ENCODE measurements around the gene MYH14. TPM values are rescaled to one million over a fixed set of nuclear protein-coding genes. Genes with fewer than 3 reads are reported as not detected.
A peak's percentile ranks its signal among the peaks of the same experiment; 100 is the strongest.

Gene MYH14
- total and polyA plus RNA-seq, 2 of the 13 experiments (the other 11 are each of a cell fraction or from before 2014, with no cell fraction given): 5.5 to 5.8 TPM

DNA sequence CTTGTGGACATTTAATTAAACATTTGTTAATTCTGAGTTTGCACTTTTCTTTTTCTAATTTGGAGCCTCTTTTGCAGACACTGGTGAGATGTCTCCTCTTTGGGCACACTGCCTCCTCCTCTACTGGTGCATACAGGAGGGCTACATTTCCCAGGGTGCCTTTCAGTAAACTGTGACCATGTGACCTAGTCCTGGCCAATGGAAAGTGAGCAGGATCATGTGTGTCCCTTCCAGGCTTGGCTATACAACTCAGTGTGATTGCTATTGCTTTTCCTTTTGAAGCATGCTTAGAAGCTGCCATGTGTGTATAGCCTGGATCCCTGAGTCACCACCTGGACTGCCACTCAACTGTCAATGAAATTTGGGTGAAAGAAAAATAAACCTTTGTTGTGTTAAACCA, 44.8 kb upstream of the MYH14 start:
- H4K20me1 ChIP-seq (ENCODE audit: insufficient read depth, low read length): no peaks in the 10 kb centered on the region
- no peak for FAIRE-seq
- intact Hi-C loops (cut with micrococcal nuclease; ENCODE audit: unreplicated experiment): no loop called here

DNA sequence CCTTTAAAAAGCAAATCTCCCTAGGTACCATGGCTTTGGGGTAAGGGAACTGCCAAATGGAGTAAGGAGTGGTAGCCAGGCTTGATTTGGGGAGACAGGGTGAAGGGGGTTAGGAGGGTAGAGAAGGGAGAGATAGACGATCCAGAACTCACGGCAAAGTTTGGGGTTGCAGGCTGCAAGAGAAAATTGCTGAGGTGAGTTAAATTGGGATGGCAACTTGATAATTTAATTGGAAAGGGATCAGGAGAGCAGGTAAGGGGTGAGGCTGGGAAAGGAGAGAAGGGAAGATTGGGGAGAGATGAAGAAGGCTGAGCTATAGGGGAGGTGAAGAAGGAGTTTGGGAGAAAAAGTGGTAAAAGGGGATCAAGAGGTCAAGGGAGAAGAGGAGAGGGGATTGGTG, 44.3 kb upstream of the MYH14 start:
- ATAC-seq: no peak
- no peak overlapping the region for H2AFZ ChIP-seq (ENCODE audit: low read length)
- no TSS peak for BruUV-seq (replicated peaks)
- no peak overlapping the region for H3K4me2 ChIP-seq (ENCODE audit: low read depth, low read length)
- DNase-seq (ENCODE audit: low spot score): no peak
- FAIRE-seq: no peak
- intact Hi-C loops (cut with micrococcal nuclease; ENCODE audit: unreplicated experiment) (no loop called here), in situ Hi-C loops (cut with HindIII; ENCODE audit: extremely low pct_ligation_motif_present, low pct_unique_long_range_greater_than_20kb) (loop anchor here (5.0 kb wide), 1 partner anchor 98 kb away; no protein-coding TSS in a partner anchor)
- no peaks in the 10 kb centered on the region for H4K20me1 ChIP-seq (ENCODE audit: insufficient read depth, low read length)
- H3K36me3 ChIP-seq (replicated peaks in 1 of 2; ENCODE audit: control insufficient read depth in 1 of 2, insufficient read depth in 2 of 2, low read length in 2 of 2): no peaks in the 10 kb centered on the region
- no peak overlapping the region for H3K4me3 ChIP-seq (replicated peaks in 1 of 3; ENCODE audit: insufficient read depth in 1 of 3, low read depth in 2 of 3, low read length in 3 of 3)
- no peak for TF ChIP-seq ZNF124 (CRISPR knock-in tag; IDR thresholded peaks at IDR 0.05)
- TF ChIP-seq MAFK (conservative IDR thresholded peaks at IDR 0.05 in 1 of 2, IDR thresholded peaks at IDR 0.05 in 1 of 2; ENCODE audit: low read length in 2 of 2): peak in 1 of 2 experiments; percentile 37; a peak in 3 of 4 replicates
- H3K79me2 ChIP-seq (ENCODE audit: insufficient read depth, low read length): no peaks in the 10 kb centered on the region
- no peak overlapping the region for H3K27ac ChIP-seq (ENCODE audit: extremely low read length, insufficient read depth, low read length)
- ChIA-PET POLR2A (no interaction called here), CTCF (ENCODE audit: low intra/inter-chr PET ratio, low total read pairs) (no interaction called here)
- H3K9ac ChIP-seq (ENCODE audit: insufficient read depth, low read depth, low read length): no peak overlapping the region
- H3K4me1 ChIP-seq (ENCODE audit: insufficient read depth, low read length): no peaks in the 10 kb centered on the region
- H3K27me3 ChIP-seq (ENCODE audit: control insufficient read depth in 1 of 2, insufficient read depth in 2 of 2, low read length in 2 of 2): peaks cover 1 to 8% of the 10 kb centered on the region in 2 experiments; a peak in 2 of 5 replicates
- H3K9me3 ChIP-seq (ENCODE audit: low read length): no peaks in the 10 kb centered on the region; the same call in 1 of the 2 replicates
- 29% methylated on average over 2 of the region's 2 CpGs for WGBS (ENCODE audit: low lambda C conversion rate)

More for the DNA sequence above, 44.8 kb upstream of the MYH14 start:
- no TSS peak for BruUV-seq (replicated peaks)
- no peaks in the 10 kb centered on the region for H3K36me3 ChIP-seq (replicated peaks in 1 of 2; ENCODE audit: control insufficient read depth in 1 of 2, insufficient read depth in 2 of 2, low read length in 2 of 2)
- POLR2A ChIA-PET: no interaction called here
- no peak overlapping the region for H3K9ac ChIP-seq (ENCODE audit: insufficient read depth, low read depth, low read length)
- no peaks in the 10 kb centered on the region for H3K4me1 ChIP-seq (ENCODE audit: insufficient read depth, low read length)
- no peak overlapping the region for H3K27ac ChIP-seq (ENCODE audit: extremely low read length, insufficient read depth, low read length)
- H3K4me2 ChIP-seq (ENCODE audit: low read depth, low read length): no peak overlapping the region
- H2AFZ ChIP-seq (ENCODE audit: low read length): no peak overlapping the region
- no peak for ATAC-seq
- peaks cover 1 to 8% of the 10 kb centered on the region in 2 experiments; a peak in 2 of 5 replicates for H3K27me3 ChIP-seq (ENCODE audit: control insufficient read depth in 1 of 2, insufficient read depth in 2 of 2, low read length in 2 of 2)
- DNase-seq (ENCODE audit: low spot score): no peak
- H3K79me2 ChIP-seq (ENCODE audit: insufficient read depth, low read length): no peaks in the 10 kb centered on the region
- TF ChIP-seq, protein P1, sequence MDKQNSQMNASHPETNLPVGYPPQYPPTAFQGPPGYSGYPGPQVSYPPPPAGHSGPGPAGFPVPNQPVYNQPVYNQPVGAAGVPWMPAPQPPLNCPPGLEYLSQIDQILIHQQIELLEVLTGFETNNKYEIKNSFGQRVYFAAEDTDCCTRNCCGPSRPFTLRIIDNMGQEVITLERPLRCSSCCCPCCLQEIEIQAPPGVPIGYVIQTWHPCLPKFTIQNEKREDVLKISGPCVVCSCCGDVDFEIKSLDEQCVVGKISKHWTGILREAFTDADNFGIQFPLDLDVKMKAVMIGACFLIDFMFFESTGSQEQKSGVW (CRISPR knock-in tag; IDR thresholded peaks at IDR 0.05; ENCODE audit: borderline replicate concordance): no peak
- TF ChIP-seq SRSF1 (optimal IDR thresholded peaks at IDR 0.05; ENCODE audit: low read depth, low read length): no peak
- TF ChIP-seq ZNF672 (CRISPR knock-in tag; IDR thresholded peaks at IDR 0.05): no peak
- TF ChIP-seq, protein P2, sequence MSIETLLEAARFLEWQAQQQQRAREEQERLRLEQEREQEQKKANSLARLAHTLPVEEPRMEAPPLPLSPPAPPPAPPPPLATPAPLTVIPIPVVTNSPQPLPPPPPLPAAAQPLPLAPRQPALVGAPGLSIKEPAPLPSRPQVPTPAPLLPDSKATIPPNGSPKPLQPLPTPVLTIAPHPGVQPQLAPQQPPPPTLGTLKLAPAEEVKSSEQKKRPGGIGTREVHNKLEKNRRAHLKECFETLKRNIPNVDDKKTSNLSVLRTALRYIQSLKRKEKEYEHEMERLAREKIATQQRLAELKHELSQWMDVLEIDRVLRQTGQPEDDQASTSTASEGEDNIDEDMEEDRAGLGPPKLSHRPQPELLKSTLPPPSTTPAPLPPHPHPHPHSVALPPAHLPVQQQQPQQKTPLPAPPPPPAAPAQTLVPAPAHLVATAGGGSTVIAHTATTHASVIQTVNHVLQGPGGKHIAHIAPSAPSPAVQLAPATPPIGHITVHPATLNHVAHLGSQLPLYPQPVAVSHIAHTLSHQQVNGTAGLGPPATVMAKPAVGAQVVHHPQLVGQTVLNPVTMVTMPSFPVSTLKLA (IDR thresholded peaks at IDR 0.05): peak; percentile 33; the same call in 1 of the 2 replicates
- no peak for TF ChIP-seq ZNF30 (CRISPR knock-in tag; IDR thresholded peaks at IDR 0.05)
- no peak for TF ChIP-seq HDAC2 (CRISPR knock-in tag; IDR thresholded peaks at IDR 0.05)
- TF ChIP-seq SKI (IDR thresholded peaks at IDR 0.05; ENCODE audit: partially characterized antibody): no peak
- CTCF ChIA-PET (ENCODE audit: low intra/inter-chr PET ratio, low total read pairs): no interaction called here
- in situ Hi-C loops (cut with HindIII; ENCODE audit: extremely low pct_ligation_motif_present, low pct_unique_long_range_greater_than_20kb): loop anchor here (5.0 kb wide), 1 partner anchor 99 kb away; no protein-coding TSS in a partner anchor
- no peak overlapping the region for H3K4me3 ChIP-seq (replicated peaks in 1 of 3; ENCODE audit: insufficient read depth in 1 of 3, low read depth in 2 of 3, low read length in 3 of 3)
- H3K9me3 ChIP-seq (ENCODE audit: low read length): no peaks in the 10 kb centered on the region; the same call in 1 of the 2 replicates
